PC-9 (cell line): ENCODE data around the gene SLC13A4.

Experiments
- CTCF ChIP-seq: fragments of 200-600 bp; sonication (generic); conservative IDR thresholded peaks from 2 replicates; pipeline ENCODE4 v1.6.1; 2017; ENCODE audit warnings: mixed run types, antibody characterized with exemption, mild to moderate bottlenecking, moderate library complexity
- EZH2 ChIP-seq: fragments of 200-600 bp; sonication (generic); IDR thresholded peaks from 2 replicates; pipeline ENCODE4 v1.8.0; 2017; ENCODE audit warnings: antibody characterized with exemption, low read depth

- TF ChIP-seq CTCF (no peak), EZH2 (no peak)
Observed at GRCh38 chr7:135744938-135745702, 17.1 kb upstream of the SLC13A4 start.
